GM23248 (cell line): ENCODE measurements around the gene ZNF275. TPM values are rescaled to one million over a fixed set of nuclear protein-coding genes. Genes with fewer than 3 reads are reported as not detected.

Source experiments
- DNase-seq: peaks from one replicate; pipeline ENCODE4 v3.0.0-alpha.2; 2015
- H2AFZ ChIP-seq: fragments of 200-600 bp; sonication (generic); 2 replicates; pipeline ENCODE4 v1.6.1; 2016; ENCODE audit warnings: antibody characterized with exemption
- H3F3A ChIP-seq: fragments of 200-600 bp; sonication (generic); 2 replicates; pipeline ENCODE4 v1.6.1; 2016; ENCODE audit warnings: mild to moderate bottlenecking, antibody characterized with exemption, mixed run types; ENCODE audit not compliant: insufficient read depth
- H3K27ac ChIP-seq: fragments of 200-600 bp; sonication (generic); 2 replicates; pipeline ENCODE4 v1.5.1; 2016; ENCODE audit warnings: mild to moderate bottlenecking
- H3K27me3 ChIP-seq: fragments of 200-600 bp; sonication (generic); replicated peaks from 2 replicates; pipeline ENCODE4 v1.6.1; 2016; ENCODE audit warnings: mild to moderate bottlenecking; ENCODE audit not compliant: insufficient read depth
- H3K36me3 ChIP-seq: fragments of 200-600 bp; sonication (generic); 2 replicates; pipeline ENCODE4 v1.6.1; 2016; ENCODE audit warnings: low read depth, mild to moderate bottlenecking
- H3K4me1 ChIP-seq: fragments of 200-600 bp; sonication (generic); 2 replicates; pipeline ENCODE4 v1.6.1; 2016; ENCODE audit warnings: mild to moderate bottlenecking; ENCODE audit not compliant: insufficient read depth
- H3K4me2 ChIP-seq: fragments of 200-600 bp; sonication (generic); one replicate; pipeline ENCODE4 v1.6.1; 2016; ENCODE audit warnings: mild to moderate bottlenecking; ENCODE audit not compliant: unreplicated experiment
- H3K4me3 ChIP-seq: fragments of 200-600 bp; sonication (generic); 2 replicates; pipeline ENCODE4 v1.5.1; 2016; ENCODE audit warnings: mild to moderate bottlenecking
- H3K79me2 ChIP-seq: fragments of 200-600 bp; sonication (generic); 2 replicates; pipeline ENCODE4 v1.6.1; 2016; ENCODE audit warnings: mild to moderate bottlenecking; ENCODE audit not compliant: insufficient read depth
- H3K9ac ChIP-seq: fragments of 200-600 bp; sonication (generic); 2 replicates; pipeline ENCODE4 v1.6.1; 2016; ENCODE audit warnings: mild to moderate bottlenecking
- H3K9me2 ChIP-seq: fragments of 200-600 bp; sonication (generic); 2 replicates; pipeline ENCODE4 v1.6.1; 2016; ENCODE audit warnings: mixed run types, mild to moderate bottlenecking, moderate library complexity; ENCODE audit not compliant: insufficient read depth
- H3K9me3 ChIP-seq: fragments of 200-600 bp; sonication (generic); one replicate; pipeline ENCODE4 v1.6.1; 2017; ENCODE audit warnings: low read depth
- H4K20me1 ChIP-seq: fragments of 200-600 bp; sonication (generic); 2 replicates; pipeline ENCODE4 v1.6.0; 2016; ENCODE audit not compliant: insufficient read depth
- EZH2 ChIP-seq: fragments of 200-600 bp; sonication (generic); IDR thresholded peaks from 2 replicates; pipeline ENCODE4 v1.6.1; 2018; ENCODE audit warnings: antibody characterized with exemption, mild to moderate bottlenecking; ENCODE audit not compliant: insufficient read depth, poor library complexity, severe bottlenecking
- EZH2phosphoT487 ChIP-seq: fragments of 200-600 bp; sonication (generic); IDR thresholded peaks from 2 replicates; pipeline ENCODE4 v1.6.1; 2018; ENCODE audit warnings: antibody characterized with exemption, moderate library complexity, mild to moderate bottlenecking, low read depth; ENCODE audit not compliant: insufficient read depth
- WGBS, 2 experiments: methylation state at CpG; one replicate each; pipeline ENCODE4 v1.1.6; 2015 to 2017; ENCODE audit warnings: low lambda C conversion rate in 2 of 2, low coverage in 1 of 2; ENCODE audit errors: missing lambda C conversion rate in 2 of 2; 5-methylcytosine and 5-hydroxymethylcytosine counted together
- in situ Hi-C: fragments of 300-500 bp; cut with MboI; formaldehyde crosslinking; loops from 2 replicates; pipeline ENCODE4 v1.15.0; 2020
- polyA plus RNA-seq: library from polyadenylated mRNA; unstranded; fragments of >200 nt; fragmentation: Nextera tagmentation; extraction: Ambion mirVana; gene quantifications from 2 replicates; pipeline ENCODE4 v1.2.1, GENCODE V29; 2016
- total RNA-seq: library from RNA; depleted of rRNA; stranded (reverse); fragments of >200 nt; shearing (Covaris generic); gene quantifications from 2 replicates; pipeline ENCODE4 v1.2.3, GENCODE V29; 2014

ZNF275 gene
- total and polyA plus RNA-seq, 2 experiments from 2014 or later = 6.5 to 11.5 TPM

DNA sequence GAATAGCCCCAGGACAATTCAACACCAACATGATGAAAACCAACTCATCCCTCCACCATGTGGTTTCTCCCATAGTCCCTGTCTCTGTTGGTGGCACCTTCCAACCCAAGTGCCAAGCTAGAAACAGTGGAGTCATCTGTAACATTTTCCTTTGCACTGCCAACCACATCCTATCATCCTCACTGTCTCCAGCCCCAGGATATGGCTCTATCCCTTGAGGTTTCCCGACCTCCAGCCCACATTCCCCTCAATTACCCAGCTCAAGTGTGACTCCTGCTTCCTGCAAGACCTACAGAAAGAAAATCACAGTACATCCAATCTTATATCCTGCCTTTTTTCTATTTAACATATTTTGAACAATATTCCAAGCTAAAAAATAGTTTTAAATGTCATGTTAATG is 36.6 kb upstream of the ZNF275 start:
- Histone ChIP-seq H3F3A (no peaks in the 10 kb centered on the region), H3K9me3 (no peaks in the 10 kb centered on the region), H3K4me2 (no peak overlapping the region), H2AFZ (no peak overlapping the region), H3K27ac (no peak overlapping the region), H3K4me3 (no peak overlapping the region), H3K9me2 (no peaks in the 10 kb centered on the region), H3K4me1 (no peaks in the 10 kb centered on the region), H4K20me1 (no peaks in the 10 kb centered on the region), H3K36me3 (no peaks in the 10 kb centered on the region), H3K9ac (no peak overlapping the region), H3K27me3 (no peaks in the 10 kb centered on the region), H3K79me2 (no peaks in the 10 kb centered on the region)
- no peak for DNase-seq
- in situ Hi-C loops = no loop called here
- TF ChIP-seq EZH2phosphoT487 (no peak), EZH2 (no peak)
- WGBS, 2 experiments = 42 to 50% methylated on average over 1 of the region's 1 CpG

DNA sequence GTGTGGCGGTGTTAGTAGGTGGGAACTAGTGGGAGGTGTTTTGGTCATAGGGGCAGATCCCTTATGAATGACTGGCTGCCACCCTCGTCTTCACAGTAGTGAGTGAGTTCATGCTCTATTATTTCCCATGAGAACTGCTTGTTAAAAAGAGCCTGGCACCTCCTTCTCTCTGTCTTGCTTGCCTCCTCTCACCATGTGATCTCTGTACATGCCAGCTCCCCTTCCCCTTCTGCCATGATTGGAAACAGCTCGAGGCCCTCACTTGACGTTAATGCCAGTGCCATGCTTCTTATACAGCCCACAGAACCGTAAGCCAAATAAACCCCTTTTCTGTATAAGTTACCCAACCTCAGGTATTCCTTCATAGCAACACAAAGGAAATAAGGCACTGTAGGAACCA is 34.1 kb upstream of the ZNF275 start:
- Histone ChIP-seq H3K27ac (no peak overlapping the region), H3K9me3 (no peaks in the 10 kb centered on the region), H3K79me2 (no peaks in the 10 kb centered on the region), H3K27me3 (no peaks in the 10 kb centered on the region), H3F3A (no peaks in the 10 kb centered on the region), H2AFZ (no peak overlapping the region), H3K4me1 (no peaks in the 10 kb centered on the region), H4K20me1 (no peaks in the 10 kb centered on the region), H3K9ac (no peak overlapping the region), H3K4me2 (no peak overlapping the region), H3K9me2 (no peaks in the 10 kb centered on the region), H3K4me3 (no peak overlapping the region), H3K36me3 (no peaks in the 10 kb centered on the region)
- in situ Hi-C loops = no loop called here
- TF ChIP-seq EZH2phosphoT487 (no peak), EZH2 (no peak)
- no peak for DNase-seq
- 38 to 46% methylated on average over 4 to 5 of the region's 5 CpGs for WGBS, 2 experiments

DNA sequence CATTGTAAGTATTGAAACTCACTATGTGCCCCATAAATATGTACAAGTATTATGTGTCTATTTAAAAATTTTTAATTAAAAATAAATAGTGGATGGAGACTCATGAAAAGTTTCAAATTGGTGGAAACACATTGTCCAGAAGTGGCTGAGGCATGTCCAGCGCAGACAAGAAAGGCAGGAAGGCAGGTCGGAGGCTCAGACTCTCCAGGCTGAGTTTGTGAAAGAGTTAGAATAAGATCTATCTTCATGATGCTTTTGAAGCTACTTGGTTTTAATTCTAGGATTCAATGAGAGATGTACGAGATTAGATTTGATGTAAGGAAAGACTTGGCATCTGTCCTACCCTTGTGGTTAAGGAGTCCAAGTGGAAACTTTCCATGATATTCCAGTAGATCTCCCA is 32.2 kb upstream of the ZNF275 start:
- Histone ChIP-seq H3K9me3 (no peaks in the 10 kb centered on the region), H3K27me3 (no peaks in the 10 kb centered on the region), H3K4me3 (no peak overlapping the region), H3K9ac (no peak overlapping the region), H2AFZ (no peak overlapping the region), H3K4me2 (no peak overlapping the region), H3K9me2 (no peaks in the 10 kb centered on the region), H3K36me3 (no peaks in the 10 kb centered on the region), H3K27ac (no peak overlapping the region), H3K79me2 (no peaks in the 10 kb centered on the region), H4K20me1 (no peaks in the 10 kb centered on the region), H3F3A (no peaks in the 10 kb centered on the region; the same call in 1 of the 2 replicates), H3K4me1 (no peaks in the 10 kb centered on the region)
- in situ Hi-C loops = no loop called here
- DNase-seq = no peak
- WGBS, 2 experiments = 39 to 45% methylated on average over 3 of the region's 3 CpGs
- TF ChIP-seq EZH2 = no peak
- TF ChIP-seq EZH2phosphoT487 = no peak

DNA sequence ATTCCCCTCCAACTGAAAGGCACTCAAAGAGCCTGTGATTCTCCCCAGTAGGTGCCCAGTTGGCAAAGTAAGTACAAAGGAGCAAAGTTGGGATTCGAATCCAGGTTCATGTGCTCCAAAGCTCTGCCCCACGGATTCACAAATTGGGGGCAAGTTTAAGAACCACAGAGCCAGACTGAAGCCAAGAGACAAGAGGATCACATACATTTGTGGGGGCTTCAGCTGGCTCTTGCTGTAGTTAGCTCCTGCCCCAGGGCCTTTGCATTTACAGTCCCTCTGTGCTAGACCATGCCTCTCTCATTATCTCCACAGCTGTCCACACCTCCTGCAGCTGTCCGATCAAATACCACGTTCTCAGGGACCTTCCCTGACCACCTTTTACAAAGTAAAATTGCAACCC is 31.2 kb upstream of the ZNF275 start:
- in situ Hi-C loops = no loop called here

More for the DNA sequence above, 31.2 kb upstream of the ZNF275 start:
- WGBS, 2 experiments = 63 to 79% methylated on average over 2 to 4 of the region's 4 CpGs
- H3K4me1 ChIP-seq = no peaks in the 10 kb centered on the region
- no peak overlapping the region for H3K9ac ChIP-seq
- H3K36me3 ChIP-seq = no peaks in the 10 kb centered on the region
- no peak overlapping the region for H2AFZ ChIP-seq
- TF ChIP-seq EZH2 = no peak
- TF ChIP-seq EZH2phosphoT487 = no peak
- H3F3A ChIP-seq = no peaks in the 10 kb centered on the region; the same call in 1 of the 2 replicates
- no peak overlapping the region for H3K4me3 ChIP-seq
- no peak for DNase-seq
- no peaks in the 10 kb centered on the region for H3K79me2 ChIP-seq
- no peaks in the 10 kb centered on the region for H3K27me3 ChIP-seq
- no peak overlapping the region for H3K4me2 ChIP-seq
- no peaks in the 10 kb centered on the region for H4K20me1 ChIP-seq
- H3K27ac ChIP-seq = no peak overlapping the region
- H3K9me2 ChIP-seq = no peaks in the 10 kb centered on the region
- H3K9me3 ChIP-seq = no peaks in the 10 kb centered on the region
